ENCODE results near the gene C4BPB. TPM values are rescaled to one million over a fixed set of nuclear protein-coding genes. Genes with fewer than 3 reads are reported as not detected.
A peak's percentile ranks its signal among the peaks of the same experiment; 100 is the strongest.

C4BPB gene
- total and polyA plus RNA-seq, 2 of the 13 experiments (the other 11 are each of a cell fraction or from before 2014, with no cell fraction given) = 155 to 266 TPM

DNA sequence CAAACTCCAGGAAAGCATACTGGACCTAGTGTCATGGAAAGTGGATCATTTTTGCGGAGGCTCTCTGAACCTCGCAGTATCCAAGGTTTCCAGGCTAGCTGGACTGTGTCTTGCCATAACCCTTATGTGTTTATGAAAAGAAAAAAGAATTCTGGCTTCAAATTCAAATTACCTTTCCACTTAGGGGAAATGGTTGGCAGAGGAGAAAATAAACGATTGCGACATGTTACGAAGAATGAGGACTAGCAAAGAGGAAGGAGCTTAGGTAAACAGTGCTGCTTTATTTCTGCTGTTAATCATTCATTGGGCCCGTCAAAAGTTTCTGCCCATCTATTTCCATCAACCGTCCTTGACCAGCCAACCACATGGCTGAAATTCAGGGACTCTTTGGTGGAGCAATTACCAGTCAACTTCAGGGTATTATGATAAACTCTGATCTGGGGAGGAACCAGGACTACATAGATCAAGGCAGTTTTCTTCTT lies 15.3 kb downstream of the C4BPB start, which contains the start of gene C4BPA (continued):
- TF ChIP-seq ZNF598 (CRISPR knock-in tag; IDR thresholded peaks at IDR 0.05; ENCODE audit: borderline replicate concordance) (no peak), HNF4A (CRISPR knock-in tag; IDR thresholded peaks at IDR 0.05) (peak; percentile 30; the same call in 1 of the 2 replicates), TBP (CRISPR knock-in tag; IDR thresholded peaks at IDR 0.05) (no peak), FOSL2 (CRISPR knock-in tag; IDR thresholded peaks at IDR 0.05) (0 out of 2 replicates have a peak, but pooled peaks have one; percentile 15), BRCA1 (CRISPR knock-in tag; IDR thresholded peaks at IDR 0.05) (no peak; the same call in 1 of the 2 replicates), ZNF879 (CRISPR knock-in tag; IDR thresholded peaks at IDR 0.05) (no peak), ZNF382 (CRISPR knock-in tag; IDR thresholded peaks at IDR 0.05; ENCODE audit: borderline replicate concordance) (no peak), ZNF652 (CRISPR knock-in tag; IDR thresholded peaks at IDR 0.05; ENCODE audit: borderline replicate concordance, low read depth) (peak; percentile 24; the same call in 1 of the 2 replicates), NR1H2 (CRISPR knock-in tag; IDR thresholded peaks at IDR 0.05; ENCODE audit: borderline replicate concordance, low read depth) (no peak), FOXA1 (IDR thresholded peaks at IDR 0.05) (no peak), FOXA1 (CRISPR knock-in tag; IDR thresholded peaks at IDR 0.05) (peak; percentile 94), SRSF4 (IDR thresholded peaks at IDR 0.05; ENCODE audit: low read depth, low read length, poor library complexity, severe bottlenecking) (no peak), KLF11 (CRISPR knock-in tag; IDR thresholded peaks at IDR 0.05) (no peak), GTF2F1 (IDR thresholded peaks at IDR 0.05; ENCODE audit: low read length) (no peak), ZFX (CRISPR knock-in tag; IDR thresholded peaks at IDR 0.05; ENCODE audit: low read depth) (0 out of 2 replicates have a peak, but pooled peaks have one; percentile 30), CENPT (CRISPR knock-in tag; IDR thresholded peaks at IDR 0.05; ENCODE audit: low read depth) (no peak), JUNB (CRISPR knock-in tag; IDR thresholded peaks at IDR 0.05; ENCODE audit: borderline replicate concordance) (no peak), ZBTB7B (CRISPR knock-in tag; IDR thresholded peaks at IDR 0.05) (0 out of 2 replicates have a peak, but pooled peaks have one; percentile 23), MIXL1 (CRISPR knock-in tag; IDR thresholded peaks at IDR 0.05) (peak; percentile 74; the same call in 1 of the 2 replicates), KDM6A (CRISPR knock-in tag; IDR thresholded peaks at IDR 0.05; ENCODE audit: low read depth) (peak; percentile 38; the same call in 1 of the 2 replicates), YY1 (IDR thresholded peaks at IDR 0.05; ENCODE audit: insufficient read depth, insufficient replicate concordance, low read depth, low read length) (peak; percentile 20), HOXA3 (CRISPR knock-in tag; IDR thresholded peaks at IDR 0.05) (0 out of 2 replicates have a peak, but pooled peaks have one; percentile 13), MEIS2 (CRISPR knock-in tag; IDR thresholded peaks at IDR 0.05) (peak; percentile 33; the same call in 1 of the 2 replicates), CEBPG (CRISPR knock-in tag; IDR thresholded peaks at IDR 0.05) (peak; percentile 95), IKZF1 (IDR thresholded peaks at IDR 0.05) (no peak), BCL6 (CRISPR knock-in tag; IDR thresholded peaks at IDR 0.05) (peak; percentile 43; the same call in 1 of the 2 replicates), ZSCAN25 (CRISPR knock-in tag; IDR thresholded peaks at IDR 0.05) (no peak), GATA4 (IDR thresholded peaks at IDR 0.05; ENCODE audit: borderline replicate concordance, low read depth) (peak; percentile 38; the same call in 1 of the 2 replicates), RCOR2 (CRISPR knock-in tag; IDR thresholded peaks at IDR 0.05) (peak; percentile 66; the same call in 1 of the 2 replicates)
- TF ChIP-seq, protein P1, sequence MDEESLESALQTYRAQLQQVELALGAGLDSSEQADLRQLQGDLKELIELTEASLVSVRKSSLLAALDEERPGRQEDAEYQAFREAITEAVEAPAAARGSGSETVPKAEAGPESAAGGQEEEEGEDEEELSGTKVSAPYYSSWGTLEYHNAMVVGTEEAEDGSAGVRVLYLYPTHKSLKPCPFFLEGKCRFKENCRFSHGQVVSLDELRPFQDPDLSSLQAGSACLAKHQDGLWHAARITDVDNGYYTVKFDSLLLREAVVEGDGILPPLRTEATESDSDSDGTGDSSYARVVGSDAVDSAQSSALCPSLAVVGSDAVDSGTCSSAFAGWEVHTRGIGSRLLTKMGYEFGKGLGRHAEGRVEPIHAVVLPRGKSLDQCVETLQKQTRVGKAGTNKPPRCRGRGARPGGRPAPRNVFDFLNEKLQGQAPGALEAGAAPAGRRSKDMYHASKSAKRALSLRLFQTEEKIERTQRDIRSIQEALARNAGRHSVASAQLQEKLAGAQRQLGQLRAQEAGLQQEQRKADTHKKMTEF (CRISPR knock-in tag; IDR thresholded peaks at IDR 0.05) = peak; percentile 71; the same call in 1 of the 2 replicates
- TF ChIP-seq, protein P2, sequence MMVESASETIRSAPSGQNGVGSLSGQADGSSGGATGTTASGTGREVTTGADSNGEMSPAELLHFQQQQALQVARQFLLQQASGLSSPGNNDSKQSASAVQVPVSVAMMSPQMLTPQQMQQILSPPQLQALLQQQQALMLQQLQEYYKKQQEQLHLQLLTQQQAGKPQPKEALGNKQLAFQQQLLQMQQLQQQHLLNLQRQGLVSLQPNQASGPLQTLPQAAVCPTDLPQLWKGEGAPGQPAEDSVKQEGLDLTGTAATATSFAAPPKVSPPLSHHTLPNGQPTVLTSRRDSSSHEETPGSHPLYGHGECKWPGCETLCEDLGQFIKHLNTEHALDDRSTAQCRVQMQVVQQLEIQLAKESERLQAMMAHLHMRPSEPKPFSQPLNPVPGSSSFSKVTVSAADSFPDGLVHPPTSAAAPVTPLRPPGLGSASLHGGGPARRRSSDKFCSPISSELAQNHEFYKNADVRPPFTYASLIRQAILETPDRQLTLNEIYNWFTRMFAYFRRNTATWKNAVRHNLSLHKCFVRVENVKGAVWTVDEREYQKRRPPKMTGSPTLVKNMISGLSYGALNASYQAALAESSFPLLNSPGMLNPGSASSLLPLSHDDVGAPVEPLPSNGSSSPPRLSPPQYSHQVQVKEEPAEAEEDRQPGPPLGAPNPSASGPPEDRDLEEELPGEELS (CRISPR knock-in tag; IDR thresholded peaks at IDR 0.05) = peak; percentile 66; the same call in 1 of the 2 replicates
